Transverse colon (tissue), 4 donors: Measurements from ENCODE around the gene DOCK3. TPM values are rescaled to one million over a fixed set of nuclear protein-coding genes. Genes with fewer than 3 reads are reported as not detected.
"Not testable (repeated sequence)": the region's sequence is repeated elsewhere in the genome, so short reads cannot be mapped to it uniquely, and the experiment has no call there.

ENCODE experiments used
- DNase-seq: peaks from one replicate; pipeline ENCODE4 v3.0.0-alpha.2; 2019
- H3K27ac ChIP-seq, 4 donors: fragments of 200-600 bp; sonication (generic); 2 replicates each; pipeline ENCODE4 v1.5.1; 2016 to 2018; ENCODE audit warnings: inconsistent platforms in 4 of 4
- H3K27me3 ChIP-seq: fragments of 200-600 bp; sonication (generic); 2 replicates; pipeline ENCODE4 v1.5.1; 2017; ENCODE audit warnings: inconsistent platforms
- H3K36me3 ChIP-seq, 4 donors: fragments of 200-600 bp; sonication (generic); 2 replicates each; pipeline ENCODE4 v1.5.1; 2017 to 2019; ENCODE audit warnings: inconsistent platforms in 4 of 4
- H3K4me1 ChIP-seq, 4 donors: fragments of 200-600 bp; sonication (generic); 2 replicates each; pipeline ENCODE4 v1.5.1; 2017 to 2020; ENCODE audit warnings: inconsistent platforms in 4 of 4
- H3K4me3 ChIP-seq, 4 donors: fragments of 200-600 bp; sonication (generic); 1 replicate in 1 of 4; 2 replicates in 3 of 4; pipeline versions ENCODE4 v1.5.1 to v1.6.1; 2017 to 2019; ENCODE audit warnings: inconsistent platforms in 4 of 4
- H3K9me3 ChIP-seq, 2 donors: fragments of 200-600 bp; sonication (generic); 2 replicates each; pipeline ENCODE4 v1.5.1; 2017 to 2019; ENCODE audit warnings: inconsistent platforms in 2 of 2
- CTCF ChIP-seq, 5 experiments: fragments of 200-600 bp in 3 of 5; fragments of 450-650 bp in 2 of 5; sonication (generic) in 3 of 5; IDR thresholded peaks; 1 replicate in 2 of 5; 2 replicates in 3 of 5; pipeline ENCODE4 v1.5.1; 2016 to 2017; ENCODE audit warnings: antibody characterized with exemption in 5 of 5, inconsistent platforms in 3 of 5, mild to moderate bottlenecking in 2 of 5, moderate library complexity in 1 of 5
- EP300 ChIP-seq: sonication (generic); formaldehyde crosslinking; IDR thresholded peaks from one replicate; pipeline ENCODE4 v1.6.1; 2017; ENCODE audit warnings: antibody characterized with exemption, low read depth
- POLR2A ChIP-seq: fragments of 450-650 bp; IDR thresholded peaks from one replicate; pipeline ENCODE4 v1.6.1; 2016; ENCODE audit warnings: antibody characterized with exemption, mild to moderate bottlenecking, moderate library complexity
- POLR2AphosphoS5 ChIP-seq, 3 donors: sonication (generic); formaldehyde crosslinking; IDR thresholded peaks; one replicate each; pipeline ENCODE4 v1.6.1; 2016; ENCODE audit warnings: antibody characterized with exemption in 3 of 3
- WGBS, 2 donors: methylation state at CpG; one replicate each; pipeline ENCODE4 v1.1.5; 2018; ENCODE audit warnings: low coverage in 1 of 2; 5-methylcytosine and 5-hydroxymethylcytosine counted together
- in situ Hi-C, 4 donors: fragments of 200-750 bp; cut with MboI; loops; one replicate each; pipeline versions ENCODE4 v1.15.0 to v1.15.1; 2017; ENCODE audit warnings: low sequenced_read_pairs in 3 of 4, low pct_ligation_motif_present in 1 of 4, low pct_unique_long_range_greater_than_20kb in 1 of 4
- intact Hi-C: fragments of 100-400 bp; cut with DNase I; formaldehyde crosslinking; loops from one replicate; pipeline ENCODE4 v1.15.1; 2023; ENCODE audit warnings: low total_unique reads
- total RNA-seq, 4 donors: library from RNA; depleted of rRNA; stranded (reverse); fragments of >200 nt; gene quantifications; one replicate each; pipeline ENCODE4 v1.1.0, GENCODE V29; 2016

DOCK3 gene
- total RNA-seq, 4 donors from 2014 or later, result 0.41 to 0.75 (median 0.62) TPM

DNA sequence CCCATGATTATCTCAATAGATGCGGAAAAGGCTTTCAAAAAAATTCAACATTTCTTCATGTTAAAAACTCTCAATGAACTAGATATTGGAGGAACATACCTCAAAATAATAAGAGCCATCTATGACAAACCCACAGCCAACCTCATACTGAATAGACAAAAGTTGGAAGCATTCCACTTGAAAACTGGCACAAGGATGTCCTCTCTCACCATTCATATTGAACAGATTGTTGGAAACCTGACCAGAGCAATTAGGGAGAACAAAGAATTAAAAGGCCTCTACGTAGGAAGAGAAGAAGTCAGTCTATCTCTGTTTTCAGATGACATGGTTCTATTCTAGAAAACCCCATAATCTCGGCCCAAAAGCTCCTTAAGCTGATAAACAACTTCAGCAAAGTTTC, 435.9 kb downstream of the DOCK3 start:
- Histone ChIP-seq H3K4me3 (no peak overlapping the region), H3K27ac (no peak overlapping the region), H3K27me3 (no peaks in the 10 kb centered on the region), H3K9me3 (peaks cover 0 to 4% of the 10 kb centered on the region in 2 donors), H3K36me3 (peaks cover 0 to 3% (median 0%) of the 10 kb centered on the region in 4 donors), H3K4me1 (no peaks in the 10 kb centered on the region)
- DNase-seq, result no peak
- in situ Hi-C loops, result no loop called here
- intact Hi-C loops, result no loop called here
- TF ChIP-seq POLR2A, result no peak
- no peak for TF ChIP-seq POLR2AphosphoS5 (IDR thresholded peaks at IDR 0.05)
- no peak for TF ChIP-seq EP300
- no peak for TF ChIP-seq CTCF (IDR thresholded peaks at IDR 0.05)
- 73 to 74% methylated on average over 3 of the region's 3 CpGs for WGBS, 2 donors

GRCh38 chr3:51122944-51123343, 448.2 kb downstream of the DOCK3 start:
- WGBS, 2 donors, result 75 to 80% methylated on average over 1 to 2 of the region's 2 CpGs
- Histone ChIP-seq H3K36me3 (no peaks in the 10 kb centered on the region), H3K9me3 (no peaks in the 10 kb centered on the region), H3K27me3 (peaks cover 5% of the 10 kb centered on the region), H3K4me1 (no peaks in the 10 kb centered on the region), H3K27ac (no peak overlapping the region), H3K4me3 (no peak overlapping the region)
- no peak for DNase-seq
- TF ChIP-seq CTCF (IDR thresholded peaks at IDR 0.05), result no peak
- TF ChIP-seq POLR2AphosphoS5 (IDR thresholded peaks at IDR 0.05), result no peak
- no peak for TF ChIP-seq EP300
- TF ChIP-seq POLR2A, result no peak
- intact Hi-C loops, result no loop called here
- in situ Hi-C loops, result no loop called here

- Histone ChIP-seq H3K4me3 (no peak overlapping the region), H3K27ac (no peak overlapping the region), H3K9me3 (no peaks in the 10 kb centered on the region), H3K4me1 (no peaks in the 10 kb centered on the region), H3K36me3 (no peaks in the 10 kb centered on the region), H3K27me3 (peaks cover 5% of the 10 kb centered on the region)
- intact Hi-C loops, result no loop called here
- no peak for DNase-seq
- 83% methylated on average over 3 of the region's 3 CpGs; no CpG with 5 or more reads in 1 of the 2 donors for WGBS, 2 donors
- in situ Hi-C loops, result no loop called here
- no peak for TF ChIP-seq POLR2AphosphoS5 (IDR thresholded peaks at IDR 0.05)
- TF ChIP-seq POLR2A, result no peak
- no peak for TF ChIP-seq EP300
- TF ChIP-seq CTCF (IDR thresholded peaks at IDR 0.05), result no peak
Observed at GRCh38 chr3:51123531-51123930, 448.8 kb downstream of the DOCK3 start.

DNA sequence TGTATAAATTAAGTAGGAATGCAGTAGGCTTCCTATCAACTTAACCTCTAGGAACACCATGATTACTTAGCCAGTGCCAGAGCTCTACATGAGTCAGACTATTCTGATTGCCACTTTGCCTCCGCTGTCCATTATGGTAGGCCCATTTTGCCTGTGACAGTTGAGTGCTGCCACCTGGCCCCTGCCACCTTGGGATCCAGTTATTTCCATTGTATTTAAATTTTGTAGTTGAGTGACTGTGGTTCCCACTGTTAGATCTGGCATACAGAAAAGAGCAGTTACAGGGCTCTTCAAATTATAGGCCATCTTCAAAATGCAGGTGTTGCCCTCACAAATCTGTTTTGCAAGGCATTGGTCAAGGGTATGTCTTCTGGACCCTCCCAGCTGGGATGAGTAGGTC, 456.9 kb downstream of the DOCK3 start:
- intact Hi-C loops, DNase-seq, H3K9me3 ChIP-seq, H3K4me3 ChIP-seq, H3K4me1 ChIP-seq, H3K27ac ChIP-seq, H3K36me3 ChIP-seq, H3K27me3 ChIP-seq, in situ Hi-C loops: not testable (repeated sequence)
- WGBS, 2 donors, result 100% methylated on average over 1 of the region's 1 CpG; no CpG with 5 or more reads in 1 of the 2 donors

- intact Hi-C loops, result no loop called here
- Histone ChIP-seq H3K9me3 (no peaks in the 10 kb centered on the region), H3K27ac (no peak overlapping the region), H3K4me1 (no peaks in the 10 kb centered on the region), H3K4me3 (no peak overlapping the region), H3K36me3 (no peaks in the 10 kb centered on the region), H3K27me3 (no peaks in the 10 kb centered on the region)
- TF ChIP-seq POLR2A, result no peak
- TF ChIP-seq CTCF (IDR thresholded peaks at IDR 0.05), result no peak
- TF ChIP-seq EP300, result no peak
- no peak for TF ChIP-seq POLR2AphosphoS5 (IDR thresholded peaks at IDR 0.05)
- in situ Hi-C loops, result no loop called here
- 70 to 90% methylated on average over 1 of the region's 1 CpG for WGBS, 2 donors
- no peak for DNase-seq
Observed at GRCh38 chr3:51137715-51138114, 463.0 kb downstream of the DOCK3 start.
